Glutamatergic neuron (in vitro differentiated cells): ENCODE results near the gene LYPD6B. TPM values are rescaled to one million over a fixed set of nuclear protein-coding genes. Genes with fewer than 3 reads are reported as not detected.

Source experiments
- DNase-seq: peaks from one replicate; pipeline ENCODE4 v3.0.0; 2022
- H3K27ac Mint-ChIP-seq: one replicate; pipeline ENCODE4 v1.8.0; 2020; ENCODE audit warnings: mild to moderate bottlenecking, mixed read lengths, inconsistent platforms; ENCODE audit not compliant: unreplicated experiment
- H3K27me3 Mint-ChIP-seq: one replicate; pipeline ENCODE4 v1.8.0; 2020; ENCODE audit warnings: mild to moderate bottlenecking, moderate library complexity, mixed read lengths, inconsistent platforms; ENCODE audit not compliant: unreplicated experiment
- H3K36me3 Mint-ChIP-seq: one replicate; pipeline ENCODE4 v1.8.0; 2020; ENCODE audit warnings: mild to moderate bottlenecking, mixed read lengths, inconsistent platforms; ENCODE audit not compliant: unreplicated experiment
- H3K4me1 Mint-ChIP-seq: one replicate; pipeline ENCODE4 v1.8.0; 2020; ENCODE audit warnings: mild to moderate bottlenecking, low read depth, mixed read lengths, inconsistent platforms; ENCODE audit not compliant: unreplicated experiment
- H3K4me3 Mint-ChIP-seq: one replicate; pipeline ENCODE4 v1.8.0; 2020; ENCODE audit warnings: mild to moderate bottlenecking, mixed read lengths, inconsistent platforms; ENCODE audit not compliant: unreplicated experiment
- H3K9me3 Mint-ChIP-seq: one replicate; pipeline ENCODE4 v1.8.0; 2020; ENCODE audit warnings: mild to moderate bottlenecking, moderate library complexity, mixed read lengths, inconsistent platforms; ENCODE audit not compliant: unreplicated experiment
- total RNA-seq: library from RNA; stranded (reverse); fragmentation: NEBNext Ultra II Directional; extraction: Animal tissue kit (Norgen Biotek cat#: 25700); gene quantifications from one replicate; pipeline ENCODE4 v1.2.1, GENCODE V29; 2021; ENCODE audit not compliant: unreplicated experiment
- TF ChIP-seq, protein P1 (sequence below): fragments of 200-600 bp; sonication (generic); IDR thresholded peaks from one replicate; pipeline ENCODE4 v1.5.0; 2021; ENCODE audit not compliant: partially characterized antibody, unreplicated experiment

LYPD6B gene
- total RNA-seq, 1 donor from 2014 or later: 0.69 TPM

DNA sequence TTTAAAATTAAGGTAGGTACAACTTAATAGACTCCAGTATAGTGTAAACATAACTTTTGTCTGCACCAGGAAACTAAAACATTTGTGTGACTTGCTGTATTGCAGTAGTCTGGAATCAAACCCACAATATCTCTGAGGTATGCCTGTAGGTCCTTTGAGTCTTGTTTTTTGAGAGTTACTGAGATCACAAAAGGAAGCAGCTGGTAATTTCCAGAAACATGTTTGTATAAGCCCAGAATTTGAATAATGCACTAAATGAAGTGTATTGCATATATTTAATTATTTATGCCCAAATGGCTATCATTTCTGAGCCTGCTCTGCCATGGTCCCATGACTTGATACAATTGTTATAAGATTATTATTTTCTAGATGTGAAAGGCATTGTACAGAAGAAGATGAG, 148.6 kb downstream of the LYPD6B start:
- no peaks in the 10 kb centered on the region for H3K9me3 Mint-ChIP-seq
- H3K4me3 Mint-ChIP-seq: no peak overlapping the region
- H3K36me3 Mint-ChIP-seq: no peaks in the 10 kb centered on the region
- DNase-seq: no peak
- TF ChIP-seq, protein P1, sequence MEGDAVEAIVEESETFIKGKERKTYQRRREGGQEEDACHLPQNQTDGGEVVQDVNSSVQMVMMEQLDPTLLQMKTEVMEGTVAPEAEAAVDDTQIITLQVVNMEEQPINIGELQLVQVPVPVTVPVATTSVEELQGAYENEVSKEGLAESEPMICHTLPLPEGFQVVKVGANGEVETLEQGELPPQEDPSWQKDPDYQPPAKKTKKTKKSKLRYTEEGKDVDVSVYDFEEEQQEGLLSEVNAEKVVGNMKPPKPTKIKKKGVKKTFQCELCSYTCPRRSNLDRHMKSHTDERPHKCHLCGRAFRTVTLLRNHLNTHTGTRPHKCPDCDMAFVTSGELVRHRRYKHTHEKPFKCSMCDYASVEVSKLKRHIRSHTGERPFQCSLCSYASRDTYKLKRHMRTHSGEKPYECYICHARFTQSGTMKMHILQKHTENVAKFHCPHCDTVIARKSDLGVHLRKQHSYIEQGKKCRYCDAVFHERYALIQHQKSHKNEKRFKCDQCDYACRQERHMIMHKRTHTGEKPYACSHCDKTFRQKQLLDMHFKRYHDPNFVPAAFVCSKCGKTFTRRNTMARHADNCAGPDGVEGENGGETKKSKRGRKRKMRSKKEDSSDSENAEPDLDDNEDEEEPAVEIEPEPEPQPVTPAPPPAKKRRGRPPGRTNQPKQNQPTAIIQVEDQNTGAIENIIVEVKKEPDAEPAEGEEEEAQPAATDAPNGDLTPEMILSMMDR: no peak
- H3K27ac Mint-ChIP-seq: no peak overlapping the region
- no peaks in the 10 kb centered on the region for H3K4me1 Mint-ChIP-seq
- H3K27me3 Mint-ChIP-seq: peaks cover 2% of the 10 kb centered on the region

DNA sequence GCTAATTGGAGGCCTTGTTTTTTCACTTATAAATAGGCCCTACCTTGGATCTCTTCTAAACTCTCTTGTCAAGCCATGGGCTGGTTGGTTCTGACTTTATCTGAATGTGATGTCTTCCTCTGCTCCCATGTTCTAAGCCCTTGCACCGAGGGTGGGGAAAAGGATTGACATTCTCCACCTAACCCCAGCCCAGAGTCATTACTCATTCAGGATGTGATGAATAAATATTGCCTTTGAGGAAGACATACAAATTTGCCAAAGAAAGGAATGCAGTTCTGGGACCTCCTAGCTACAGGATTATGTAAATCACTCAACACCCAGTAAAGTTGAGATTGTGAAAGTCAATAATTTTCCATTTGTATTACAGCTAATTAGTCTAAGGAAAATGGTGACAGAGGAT, 149.8 kb downstream of the LYPD6B start:
- peaks cover 8% of the 10 kb centered on the region for H3K4me1 Mint-ChIP-seq
- H3K9me3 Mint-ChIP-seq: peaks cover 3% of the 10 kb centered on the region
- no peak overlapping the region for H3K4me3 Mint-ChIP-seq
- no peak overlapping the region for H3K27ac Mint-ChIP-seq
- no peaks in the 10 kb centered on the region for H3K36me3 Mint-ChIP-seq
- no peak for DNase-seq
- TF ChIP-seq, protein P1: no peak
- peaks cover 2% of the 10 kb centered on the region for H3K27me3 Mint-ChIP-seq

DNA sequence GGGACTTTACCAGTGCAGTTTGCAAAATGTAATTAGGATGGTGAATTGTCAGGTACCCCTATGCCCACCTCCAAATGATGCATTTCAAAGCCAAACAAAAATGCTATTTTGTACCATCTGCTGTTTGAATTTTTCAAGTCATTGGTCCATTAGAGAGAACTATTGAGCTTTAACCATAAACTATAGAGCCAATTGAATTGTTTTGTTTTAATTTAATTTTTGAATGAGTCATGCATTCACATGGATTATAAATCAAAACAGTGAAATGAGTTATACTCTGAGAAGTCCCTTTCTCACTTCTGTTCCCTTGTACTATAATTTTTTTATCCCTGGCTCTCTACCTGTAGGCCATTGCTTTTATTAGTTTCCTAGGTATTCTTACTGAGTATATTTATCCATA, 151.3 kb downstream of the LYPD6B start:
- TF ChIP-seq, protein P1: no peak
- peaks cover 4% of the 10 kb centered on the region for H3K9me3 Mint-ChIP-seq
- DNase-seq: no peak
- H3K27me3 Mint-ChIP-seq: peaks cover 2% of the 10 kb centered on the region
- no peak overlapping the region for H3K4me3 Mint-ChIP-seq
- peaks cover 14% of the 10 kb centered on the region for H3K4me1 Mint-ChIP-seq
- H3K36me3 Mint-ChIP-seq: no peaks in the 10 kb centered on the region
- no peak overlapping the region for H3K27ac Mint-ChIP-seq

DNA sequence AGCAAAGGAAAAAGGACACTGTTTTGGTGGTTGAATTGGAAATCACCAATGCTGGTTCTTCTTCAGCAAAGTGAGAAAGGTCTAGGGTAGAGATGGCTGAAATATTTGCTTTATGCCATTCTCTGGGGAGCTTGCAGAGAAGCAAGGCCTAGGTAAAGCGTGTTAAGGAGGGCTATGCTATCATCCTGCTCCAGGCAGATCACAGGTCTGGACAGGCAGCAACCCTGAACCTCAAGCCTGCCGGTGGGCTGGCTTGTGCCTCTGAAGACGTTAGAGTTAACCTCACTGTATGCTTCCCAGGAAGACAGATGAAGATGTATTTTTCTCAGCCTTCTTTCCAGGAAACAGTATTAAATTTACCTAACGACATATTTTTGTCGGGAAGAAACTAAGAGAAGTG, 153.4 kb downstream of the LYPD6B start:
- Mint-ChIP-seq H3K4me1 (peaks cover 14% of the 10 kb centered on the region), H3K27ac (no peak overlapping the region), H3K36me3 (no peaks in the 10 kb centered on the region), H3K27me3 (peaks cover 2% of the 10 kb centered on the region), H3K9me3 (peaks cover 4% of the 10 kb centered on the region), H3K4me3 (no peak overlapping the region)
- no peak for DNase-seq
- TF ChIP-seq, protein P1: no peak

DNA sequence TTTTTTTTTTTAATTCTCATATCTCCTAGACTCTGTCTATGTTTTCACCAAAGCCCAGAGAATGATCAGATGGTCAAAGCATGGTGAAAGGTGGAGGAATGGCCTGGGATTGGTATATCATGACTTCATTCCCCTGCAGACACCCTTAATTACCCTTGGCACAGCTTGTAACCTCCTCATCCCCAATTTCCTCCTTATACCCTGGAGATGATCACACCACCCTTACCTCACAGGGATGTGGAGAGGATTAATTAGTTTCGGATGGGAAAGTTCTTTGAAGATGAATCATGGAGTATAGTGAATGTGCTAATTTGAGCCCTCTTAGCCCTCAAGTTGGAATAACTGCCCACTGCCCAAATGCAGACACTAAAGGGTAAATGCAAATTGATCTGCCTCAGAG, 153.9 kb downstream of the LYPD6B start:
- TF ChIP-seq, protein P1: no peak
- H3K4me3 Mint-ChIP-seq: no peak overlapping the region
- peaks cover 2% of the 10 kb centered on the region for H3K27me3 Mint-ChIP-seq
- DNase-seq: no peak
- no peak overlapping the region for H3K27ac Mint-ChIP-seq
- H3K9me3 Mint-ChIP-seq: peaks cover 4% of the 10 kb centered on the region
- H3K36me3 Mint-ChIP-seq: no peaks in the 10 kb centered on the region
- peaks cover 14% of the 10 kb centered on the region for H3K4me1 Mint-ChIP-seq
